Left lung (tissue), 10 donors: ENCODE data around the gene TIMM22. TPM values are rescaled to one million over a fixed set of nuclear protein-coding genes. Genes with fewer than 3 reads are reported as not detected.
"Not testable (repeated sequence)": the region's sequence is repeated elsewhere in the genome, so short reads cannot be mapped to it uniquely, and the experiment has no call there.

Experiments used
- ATAC-seq: fragments of 200-7000 bp; cut with Tn5 transposase; one replicate; pipeline ENCODE4 v1.9.1; 2020; ENCODE audit warnings: moderate library complexity
- DNase-seq, 4 donors: peaks; one replicate each; pipeline ENCODE4 v3.0.0-alpha.2; 2013 to 2020
- H3K27ac ChIP-seq, 2 donors: fragments of 200-600 bp; sonication (generic) in 1 of 2; one replicate each; pipeline versions ENCODE4 v1.5.0 to v1.8.0; 2020 to 2021
- H3K27me3 ChIP-seq, 2 donors: fragments of 200-600 bp; sonication (generic) in 1 of 2; one replicate each; pipeline versions ENCODE4 v1.5.0 to v1.8.0; 2020 to 2021
- H3K36me3 ChIP-seq, 2 donors: fragments of 200-600 bp; sonication (generic) in 1 of 2; one replicate each; pipeline versions ENCODE4 v1.5.0 to v1.8.0; 2020 to 2021
- H3K4me1 ChIP-seq, 2 donors: fragments of 200-600 bp; one replicate each; pipeline ENCODE4 v1.8.0; 2021
- H3K4me3 ChIP-seq, 2 donors: fragments of 200-600 bp; sonication (generic) in 1 of 2; one replicate each; pipeline versions ENCODE4 v1.5.0 to v1.8.0; 2020 to 2021; ENCODE audit warnings: mild to moderate bottlenecking in 1 of 2
- H3K9me3 ChIP-seq, 2 donors: fragments of 200-600 bp; sonication (generic) in 1 of 2; one replicate each; pipeline versions ENCODE4 v1.5.0 to v1.8.0; 2020 to 2021
- CTCF ChIP-seq, 2 donors: fragments of 200-600 bp; sonication (generic) in 1 of 2; IDR thresholded peaks; one replicate each; pipeline versions ENCODE4 v1.5.0 to v1.8.0; 2021; ENCODE audit warnings: antibody characterized with exemption in 2 of 2
- intact Hi-C, 2 donors: fragments of 100-400 bp; cut with DNase I; formaldehyde crosslinking; loops; one replicate each; pipeline versions ENCODE4 v1.11.2 to v1.14.2; 2022
- polyA plus RNA-seq, 6 donors: library from polyadenylated mRNA; unstranded; fragments of 120-200 nt; gene quantifications; one replicate each; pipeline ENCODE4 v1.2.1, GENCODE V29; 2013; ENCODE audit not compliant: insufficient read length in 6 of 6
- total RNA-seq, 2 donors: library from RNA; stranded (reverse); fragmentation: NEBNext Ultra II Directional; extraction: Animal tissue kit (Norgen Biotek cat#: 25700); gene quantifications; one replicate each; pipeline ENCODE4 v1.2.1, GENCODE V29; 2021
- donor health status: DM: no; HTN: yes; CAD: no.
- donor health status: DM: no; HTN: no; CAD: no.

TIMM22 gene
- total and polyA plus RNA-seq, 8 donors, result 10.6 to 18.4 (median 15.4) TPM

- intact Hi-C loops, result no loop called here
- DNase-seq, result peak in 1 of 4 donors; percentile 72
- H3K27me3 ChIP-seq, result no peaks in the 10 kb centered on the region
- no peak for ATAC-seq
- H3K9me3 ChIP-seq, result no peaks in the 10 kb centered on the region
- no peak overlapping the region for H3K4me3 ChIP-seq
- peaks cover 0 to 60% of the 10 kb centered on the region in 2 donors for H3K36me3 ChIP-seq
- no peak for TF ChIP-seq CTCF (IDR thresholded peaks at IDR 0.05)
- peak overlapping the region in 1 of 2 donors; percentile 58 for H3K27ac ChIP-seq
- peaks cover 0 to 18% of the 10 kb centered on the region in 2 donors for H3K4me1 ChIP-seq
These were observed 51.0 kb downstream of the TIMM22 start for GRCh38 chr17:1047879-1048470.

GRCh38 chr17:1048516-1049115 is 51.7 kb downstream of the TIMM22 start:
- intact Hi-C loops, H3K27ac ChIP-seq, H3K4me3 ChIP-seq, H3K27me3 ChIP-seq, ATAC-seq, H3K9me3 ChIP-seq: not testable (repeated sequence)
- H3K36me3 ChIP-seq, result peaks cover 0 to 59% of the 10 kb centered on the region in 2 donors
- peaks cover 0 to 15% of the 10 kb centered on the region in 2 donors for H3K4me1 ChIP-seq
- DNase-seq, result peak in 1 of 4 donors; percentile 55

GRCh38 chr17:1049446-1050225 is 52.7 kb downstream of the TIMM22 start:
- H3K4me1 ChIP-seq, result peaks cover 0 to 9% of the 10 kb centered on the region in 2 donors
- H3K27ac ChIP-seq, result no peak overlapping the region
- TF ChIP-seq CTCF (IDR thresholded peaks at IDR 0.05), result no peak
- H3K9me3 ChIP-seq, result no peaks in the 10 kb centered on the region
- peaks cover 0 to 68% of the 10 kb centered on the region in 2 donors for H3K36me3 ChIP-seq
- intact Hi-C loops, result no loop called here
- DNase-seq (peak in 1 of 4 donors; percentile 40), ATAC-seq (no peak)
- no peaks in the 10 kb centered on the region for H3K27me3 ChIP-seq
- no peak overlapping the region for H3K4me3 ChIP-seq

GRCh38 chr17:1050246-1050995 is 53.5 kb downstream of the TIMM22 start:
- no peak overlapping the region for H3K27ac ChIP-seq
- peaks cover 0 to 68% of the 10 kb centered on the region in 2 donors for H3K36me3 ChIP-seq
- no peak for TF ChIP-seq CTCF (IDR thresholded peaks at IDR 0.05)
- peak; percentile 57 for ATAC-seq
- H3K27me3 ChIP-seq, result no peaks in the 10 kb centered on the region
- no peaks in the 10 kb centered on the region for H3K9me3 ChIP-seq
- H3K4me1 ChIP-seq, result peaks cover 0 to 9% of the 10 kb centered on the region in 2 donors
- DNase-seq, result peak in 1 of 4 donors; percentile 55
- intact Hi-C loops, result no loop called here
- no peak overlapping the region for H3K4me3 ChIP-seq

GRCh38 chr17:1050996-1051925 is 54.3 kb downstream of the TIMM22 start:
- DNase-seq (peak in 1 of 4 donors; percentile 61), ATAC-seq (no peak)
- no peak overlapping the region for H3K4me3 ChIP-seq
- H3K9me3 ChIP-seq, result no peaks in the 10 kb centered on the region
- intact Hi-C loops, result no loop called here
- TF ChIP-seq CTCF (IDR thresholded peaks at IDR 0.05), result no peak
- H3K27me3 ChIP-seq, result no peaks in the 10 kb centered on the region
- H3K27ac ChIP-seq, result no peak overlapping the region
- peaks cover 0 to 16% of the 10 kb centered on the region in 2 donors for H3K4me1 ChIP-seq
- peaks cover 0 to 72% of the 10 kb centered on the region in 2 donors for H3K36me3 ChIP-seq
